ENCODE data around the gene IGF2. TPM values are rescaled to one million over a fixed set of nuclear protein-coding genes. Genes with fewer than 3 reads are reported as not detected.
"Not testable (repeated sequence)": the region's sequence is repeated elsewhere in the genome, so short reads cannot be mapped to it uniquely, and the experiment has no call there.

IGF2 gene
- total RNA-seq, 2 experiments from 2014 or later = 0.06 to 0.08 TPM

- no peak for DNase-seq
- Mint-ChIP-seq H3K4me3 (no peak overlapping the region), H3K4me1 (no peaks in the 10 kb centered on the region), H3K27ac (no peak overlapping the region), H3K9me3 (peaks cover 2% of the 10 kb centered on the region), H3K36me3 (no peaks in the 10 kb centered on the region), H3K27me3 (peaks cover 46% of the 10 kb centered on the region)
Measured at GRCh38 chr11:2128511-2129307, 10.5 kb downstream of the IGF2 start.

DNA sequence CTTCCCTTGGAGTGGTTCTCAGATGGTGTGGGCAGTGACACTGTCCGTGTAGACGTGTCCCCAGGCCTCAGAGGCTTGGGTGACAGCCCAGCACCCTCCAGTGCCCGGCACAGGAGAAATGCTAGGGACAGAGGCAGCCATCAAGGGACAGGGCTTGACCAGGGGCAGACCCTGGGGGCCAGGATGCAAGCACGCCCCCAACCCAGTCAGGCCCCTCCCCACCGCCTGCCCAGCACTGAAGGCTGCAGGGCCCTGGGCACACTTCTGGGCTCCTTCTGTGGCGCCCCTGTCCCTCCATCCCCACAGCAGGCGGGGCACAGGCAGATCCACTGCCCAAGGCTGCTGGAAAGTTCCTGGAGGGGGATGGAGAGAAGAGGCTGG lies 11.1 kb downstream of the IGF2 start:
- Mint-ChIP-seq H3K4me1 (no peaks in the 10 kb centered on the region), H3K9me3 (peaks cover 2% of the 10 kb centered on the region), H3K36me3 (no peaks in the 10 kb centered on the region), H3K27me3 (peaks cover 43% of the 10 kb centered on the region), H3K27ac (no peak overlapping the region), H3K4me3 (no peak overlapping the region)
- DNase-seq = no peak

- DNase-seq = no peak
- Mint-ChIP-seq H3K4me3 (no peak overlapping the region), H3K9me3 (peaks cover 2% of the 10 kb centered on the region), H3K27ac (no peak overlapping the region), H3K36me3 (no peaks in the 10 kb centered on the region), H3K27me3 (peaks cover 38% of the 10 kb centered on the region), H3K4me1 (no peaks in the 10 kb centered on the region)
Measured at GRCh38 chr11:2127482-2128129, 11.6 kb downstream of the IGF2 start.

GRCh38 chr11:2126520-2127085 lies 12.6 kb downstream of the IGF2 start:
- no peak overlapping the region for H3K27ac Mint-ChIP-seq
- no peaks in the 10 kb centered on the region for H3K4me1 Mint-ChIP-seq
- peaks cover 2% of the 10 kb centered on the region for H3K9me3 Mint-ChIP-seq
- no peaks in the 10 kb centered on the region for H3K36me3 Mint-ChIP-seq
- DNase-seq = no peak
- peaks cover 32% of the 10 kb centered on the region for H3K27me3 Mint-ChIP-seq
- H3K4me3 Mint-ChIP-seq = no peak overlapping the region

DNA sequence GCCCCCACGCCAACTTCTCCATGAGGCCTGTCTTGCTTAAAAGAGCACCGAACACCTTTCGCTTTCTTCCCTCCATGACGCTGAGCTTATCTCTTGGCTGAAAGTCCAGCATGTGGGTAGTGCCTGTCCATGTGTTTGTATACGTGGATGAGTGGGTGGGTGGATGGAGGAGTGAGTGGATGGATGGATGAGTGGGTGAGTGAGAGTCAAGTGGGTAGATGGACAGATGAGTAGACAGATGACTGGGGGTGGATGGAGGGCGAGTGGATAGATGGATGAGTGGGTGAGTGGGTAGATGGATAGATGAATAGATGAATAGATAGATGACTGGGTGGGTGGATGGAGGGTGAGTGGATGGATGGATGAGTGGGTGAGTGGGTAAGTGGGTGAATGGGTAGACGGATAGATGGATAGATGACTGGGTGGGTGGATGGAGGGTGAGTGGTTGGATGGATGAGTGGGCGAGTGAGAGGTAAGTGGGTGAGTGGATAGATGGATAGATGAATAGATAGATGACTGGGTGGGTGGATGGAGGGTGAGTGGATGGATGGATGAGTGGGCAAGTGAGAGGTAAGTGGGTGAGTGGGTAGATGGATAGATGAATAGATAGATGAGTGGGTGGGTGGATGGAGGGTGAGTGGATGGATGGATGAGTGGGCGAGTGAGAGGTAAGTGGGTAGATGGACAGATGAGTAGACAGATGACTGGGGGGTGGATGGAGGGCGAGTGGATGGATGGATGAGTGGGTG lies 14.3 kb downstream of the IGF2 start:
- not testable (repeated sequence) for H3K27ac Mint-ChIP-seq, H3K9me3 Mint-ChIP-seq, DNase-seq, H3K4me1 Mint-ChIP-seq, H3K4me3 Mint-ChIP-seq, H3K36me3 Mint-ChIP-seq
- H3K27me3 Mint-ChIP-seq = peaks cover 28% of the 10 kb centered on the region

DNA sequence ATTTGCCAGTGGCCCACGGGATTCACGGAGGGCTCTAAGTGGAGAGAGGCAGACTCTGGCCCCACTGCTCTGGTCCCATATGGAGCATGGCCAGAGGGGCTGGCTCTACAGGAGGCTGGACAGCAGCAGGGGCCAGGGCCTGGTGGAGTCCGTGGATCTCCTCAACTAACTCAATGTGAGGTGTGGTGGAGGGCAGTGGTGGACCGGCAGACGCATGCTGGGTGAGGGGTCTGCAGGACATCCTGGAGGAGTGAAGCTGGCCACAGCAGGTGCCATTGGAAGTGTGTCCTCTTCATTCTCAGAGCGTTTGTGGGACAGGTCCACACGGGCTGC lies 15.6 kb downstream of the IGF2 start:
- DNase-seq = no peak
- Mint-ChIP-seq H3K27me3 (peaks cover 21% of the 10 kb centered on the region), H3K27ac (no peak overlapping the region)

GRCh38 chr11:2122907-2123627 lies 16.1 kb downstream of the IGF2 start:
- Mint-ChIP-seq H3K4me1 (no peaks in the 10 kb centered on the region), H3K9me3 (peaks cover 2% of the 10 kb centered on the region), H3K27ac (no peak overlapping the region), H3K36me3 (no peaks in the 10 kb centered on the region), H3K4me3 (no peak overlapping the region), H3K27me3 (peaks cover 21% of the 10 kb centered on the region)
- no peak for DNase-seq

More for the DNA sequence above, 15.6 kb downstream of the IGF2 start:
- Mint-ChIP-seq H3K4me1 (no peaks in the 10 kb centered on the region), H3K4me3 (no peak overlapping the region), H3K36me3 (no peaks in the 10 kb centered on the region), H3K9me3 (peaks cover 2% of the 10 kb centered on the region)

GRCh38 chr11:2122222-2122906 lies 16.8 kb downstream of the IGF2 start:
- H3K27ac Mint-ChIP-seq = no peak overlapping the region
- H3K4me1 Mint-ChIP-seq = no peaks in the 10 kb centered on the region
- peaks cover 2% of the 10 kb centered on the region for H3K9me3 Mint-ChIP-seq
- H3K36me3 Mint-ChIP-seq = no peaks in the 10 kb centered on the region
- H3K27me3 Mint-ChIP-seq = peaks cover 19% of the 10 kb centered on the region
- DNase-seq = no peak
- H3K4me3 Mint-ChIP-seq = no peak overlapping the region

DNA sequence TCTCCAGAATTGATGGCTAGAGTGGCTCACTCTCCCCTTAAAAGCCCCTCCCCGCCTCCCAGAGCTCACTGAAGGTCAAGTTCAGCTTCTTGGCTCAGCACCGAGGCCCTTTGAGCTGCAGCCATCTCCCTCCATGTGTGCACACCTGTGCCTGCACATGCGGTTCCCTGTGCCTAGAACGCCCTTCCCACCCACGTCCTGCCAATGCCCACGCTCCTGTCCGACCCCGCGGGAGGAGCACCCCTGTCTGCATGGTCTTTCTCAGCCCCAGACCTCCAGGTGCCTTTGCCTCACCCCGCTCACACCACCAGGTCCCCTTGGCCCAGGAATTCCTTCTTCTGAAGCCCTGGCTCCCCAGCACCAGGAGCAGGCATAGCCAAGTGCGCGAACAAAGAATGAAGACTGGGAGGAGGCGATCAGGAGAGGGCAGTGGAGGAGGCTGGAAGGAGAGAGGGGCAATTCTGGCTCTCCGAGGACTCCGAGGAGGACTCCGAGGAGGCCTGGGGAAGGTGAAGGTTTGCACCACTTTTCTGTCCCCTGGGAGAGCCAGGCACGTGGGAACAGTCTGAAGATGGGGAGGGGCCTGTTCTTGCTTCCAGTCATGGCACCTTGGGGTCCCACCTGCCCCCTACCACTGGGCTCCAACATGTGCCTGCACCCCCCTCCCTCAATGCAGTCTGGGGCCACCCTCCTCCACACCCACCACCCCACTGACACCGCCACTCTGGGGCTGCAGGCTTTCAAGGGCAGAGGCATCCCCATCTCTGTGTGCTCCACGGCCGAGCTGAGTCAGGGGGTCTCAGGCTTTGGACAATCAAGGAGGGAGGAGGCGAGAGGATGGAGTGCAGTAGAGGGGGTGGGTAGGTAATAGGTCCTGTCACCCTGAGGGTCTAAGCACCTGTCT lies 17.7 kb downstream of the IGF2 start:
- no peaks in the 10 kb centered on the region for H3K4me1 Mint-ChIP-seq
- peaks cover 18% of the 10 kb centered on the region for H3K27me3 Mint-ChIP-seq
- no peak overlapping the region for H3K4me3 Mint-ChIP-seq
- H3K36me3 Mint-ChIP-seq = no peaks in the 10 kb centered on the region
- H3K27ac Mint-ChIP-seq = no peak overlapping the region
- DNase-seq = no peak
- H3K9me3 Mint-ChIP-seq = peaks cover 1% of the 10 kb centered on the region

DNA sequence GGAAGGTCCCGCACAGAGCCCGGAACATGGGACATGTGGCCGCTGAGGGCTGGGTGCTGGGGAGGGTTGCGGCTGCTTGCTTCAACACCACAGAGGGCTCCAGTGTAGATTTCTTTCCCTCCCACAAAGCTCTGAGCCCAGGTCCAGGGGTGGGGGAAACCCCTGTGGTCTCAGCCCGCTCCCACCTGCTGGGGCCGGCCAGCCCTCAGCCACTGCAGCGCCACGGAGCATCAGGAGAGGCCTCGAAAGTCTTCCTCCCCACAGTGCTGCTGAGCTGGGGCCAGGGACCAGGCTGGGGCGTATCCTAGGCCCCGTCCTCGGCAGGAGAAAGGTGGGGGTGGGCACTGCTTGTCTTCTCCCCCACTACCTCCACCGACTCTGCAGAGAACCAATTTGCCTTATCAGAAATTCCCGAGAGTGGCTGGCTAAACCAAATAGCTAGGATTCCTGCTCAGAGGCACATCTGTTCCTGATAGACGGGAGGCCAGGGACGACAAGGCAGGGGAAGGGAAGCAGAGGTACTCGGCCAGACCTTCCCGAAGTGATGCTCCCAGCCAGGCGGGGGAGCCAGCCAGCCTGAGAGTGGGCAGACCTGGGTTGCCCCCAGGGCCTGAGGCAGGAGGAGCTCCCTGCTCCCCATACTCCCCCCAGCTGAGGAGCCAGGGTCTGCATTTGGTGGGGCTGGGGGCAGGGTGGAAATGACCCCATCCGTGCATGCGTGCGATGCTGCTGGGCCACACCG lies 18.7 kb downstream of the IGF2 start:
- Mint-ChIP-seq H3K9me3 (no peaks in the 10 kb centered on the region), H3K27ac (no peak overlapping the region), H3K4me1 (no peaks in the 10 kb centered on the region), H3K4me3 (no peak overlapping the region), H3K36me3 (no peaks in the 10 kb centered on the region), H3K27me3 (peaks cover 18% of the 10 kb centered on the region)
- no peak for DNase-seq

DNA sequence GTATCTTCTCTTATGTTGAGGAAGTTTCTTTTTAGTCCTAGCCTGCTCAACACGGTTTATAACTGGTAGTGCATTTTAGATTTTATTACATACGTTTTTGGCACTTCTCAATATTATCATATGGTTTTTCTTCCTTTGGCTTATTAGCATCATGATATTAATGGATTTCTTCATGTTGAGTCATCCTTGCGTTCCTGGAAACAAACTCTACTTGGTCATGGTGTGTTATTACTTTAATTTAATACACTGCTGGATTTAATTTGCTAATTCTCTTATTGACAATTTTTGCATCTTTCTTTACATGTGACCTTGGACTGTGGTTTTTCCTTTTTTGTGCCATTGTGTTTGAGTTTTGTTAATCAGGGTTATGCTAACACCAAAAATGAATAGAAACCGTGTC lies 20.5 kb downstream of the IGF2 start:
- peaks cover 10% of the 10 kb centered on the region for H3K27me3 Mint-ChIP-seq
- no peaks in the 10 kb centered on the region for H3K9me3 Mint-ChIP-seq
- DNase-seq = no peak
- H3K4me3 Mint-ChIP-seq = no peak overlapping the region
- no peak overlapping the region for H3K27ac Mint-ChIP-seq
- H3K4me1 Mint-ChIP-seq = no peaks in the 10 kb centered on the region
- no peaks in the 10 kb centered on the region for H3K36me3 Mint-ChIP-seq

DNA sequence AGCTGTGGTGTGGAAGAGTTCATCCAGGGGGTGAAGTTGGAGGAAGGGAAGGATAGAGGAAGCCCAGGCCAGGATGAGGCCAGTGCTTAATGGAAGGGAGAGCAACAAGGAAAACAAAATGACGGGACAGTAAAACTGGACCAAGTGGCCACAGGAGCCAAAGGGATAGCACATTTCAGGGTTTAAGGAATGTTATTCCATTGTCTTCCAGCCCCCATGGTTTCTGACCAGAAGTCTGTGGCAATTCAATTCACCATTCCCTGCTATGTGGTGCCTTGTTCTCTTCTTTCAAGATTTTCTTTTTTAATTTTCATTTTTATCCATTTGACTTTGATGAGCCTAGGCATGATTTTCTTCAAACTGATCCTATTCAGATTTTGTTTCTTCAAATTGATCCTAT lies 22.5 kb downstream of the IGF2 start:
- no peaks in the 10 kb centered on the region for H3K9me3 Mint-ChIP-seq
- no peak for DNase-seq
- H3K27ac Mint-ChIP-seq = no peak overlapping the region
- H3K4me3 Mint-ChIP-seq = no peak overlapping the region
- H3K4me1 Mint-ChIP-seq = no peaks in the 10 kb centered on the region
- H3K36me3 Mint-ChIP-seq = no peaks in the 10 kb centered on the region
- peaks cover 4% of the 10 kb centered on the region for H3K27me3 Mint-ChIP-seq

DNA sequence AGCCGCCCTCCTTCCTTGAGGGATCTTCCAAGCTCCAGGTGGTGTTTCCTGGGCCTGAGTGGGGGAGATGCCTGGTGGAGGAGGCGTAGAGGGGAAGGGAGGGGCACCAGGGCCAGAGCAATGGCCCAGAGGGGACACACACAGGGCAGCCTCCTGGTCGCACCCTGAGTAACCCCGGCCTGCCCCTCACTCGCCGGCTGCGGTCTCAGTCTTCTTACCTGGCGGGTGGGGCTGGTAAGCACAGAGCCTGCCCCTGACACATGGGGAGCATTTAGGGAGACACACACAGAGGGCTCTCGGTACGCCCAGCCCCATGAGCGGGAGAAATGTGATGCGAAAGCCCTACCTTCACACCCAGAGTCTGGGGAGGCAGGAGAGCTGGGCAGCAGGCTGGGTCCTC lies 23.9 kb downstream of the IGF2 start:
- Mint-ChIP-seq H3K4me1 (no peaks in the 10 kb centered on the region), H3K36me3 (no peaks in the 10 kb centered on the region), H3K27me3 (no peaks in the 10 kb centered on the region), H3K9me3 (no peaks in the 10 kb centered on the region), H3K27ac (no peak overlapping the region), H3K4me3 (no peak overlapping the region)
- no peak for DNase-seq
